Measurements from ENCODE around the gene CPT1C. TPM values are rescaled to one million over a fixed set of nuclear protein-coding genes. Genes with fewer than 3 reads are reported as not detected.
A peak's percentile ranks its signal among the peaks of the same experiment; 100 is the strongest.

Gene CPT1C
- total and polyA plus RNA-seq, 9 donors: 5.4 to 16.0 (median 11.1) TPM

DNA sequence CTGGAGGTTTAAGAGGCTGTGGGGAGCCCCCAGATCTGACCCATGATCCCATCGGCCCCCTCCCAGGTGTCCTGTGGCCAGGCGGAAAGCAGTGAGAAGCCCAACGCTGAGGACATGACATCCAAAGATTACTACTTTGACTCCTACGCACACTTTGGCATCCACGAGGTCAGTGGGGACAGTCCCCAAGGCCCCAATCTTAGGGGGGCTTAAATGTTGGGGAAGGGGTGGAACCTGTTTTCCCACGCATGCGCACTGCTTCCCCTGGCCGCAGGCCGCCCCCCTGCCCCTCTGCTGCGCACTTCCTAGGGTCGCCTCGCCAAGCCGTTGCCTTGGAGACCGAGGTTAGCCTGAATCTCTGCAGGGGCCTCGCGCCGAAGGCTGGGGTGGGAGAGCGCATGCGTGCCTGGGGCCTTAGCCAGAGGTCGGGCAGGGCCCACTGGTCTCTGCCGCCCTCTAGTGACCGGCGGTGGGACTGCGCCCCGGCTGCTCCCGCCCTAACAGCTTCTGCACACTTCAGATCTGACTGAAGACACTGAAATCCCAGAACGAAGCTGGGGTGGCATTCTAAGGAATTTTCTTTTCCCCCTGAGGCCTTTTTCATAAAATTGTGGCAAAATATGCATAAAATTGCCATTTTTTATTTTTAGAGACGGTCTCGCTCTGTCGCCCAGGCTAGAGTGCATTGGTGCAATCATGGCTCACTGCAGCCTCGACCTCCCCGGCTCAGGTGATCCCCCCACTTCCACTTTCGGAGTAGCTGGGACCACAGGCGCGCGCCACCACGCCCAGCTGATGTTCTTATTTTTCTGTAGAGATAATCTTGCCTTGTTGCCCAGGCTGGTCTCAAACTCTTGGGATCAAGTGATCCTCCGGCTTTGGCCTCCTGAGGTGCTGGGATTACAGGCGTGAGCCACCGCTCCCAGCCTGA is 10.2 kb upstream of the CPT1C start:
- H3K27me3 ChIP-seq (ENCODE audit: control insufficient read depth, insufficient read depth, low read length): no peaks in the 10 kb centered on the region
- peaks cover 42% of the 10 kb centered on the region for H3K4me1 ChIP-seq (ENCODE audit: control insufficient read depth, insufficient read depth, low read length)
- peaks cover 46% of the 10 kb centered on the region for H3K36me3 ChIP-seq (ENCODE audit: control insufficient read depth, insufficient read depth, low read length)
- H3K27ac ChIP-seq (ENCODE audit: low read length): peak overlapping the region; percentile 89
- peak overlapping the region; percentile 0 for H3K4me3 ChIP-seq (ENCODE audit: low read length)
- 25% methylated on average over 27 of the region's 40 CpGs for WGBS (ENCODE audit: insufficient coverage)
- H3K9me3 ChIP-seq (replicated peaks; ENCODE audit: control insufficient read depth, low read depth, low read length): no peaks in the 10 kb centered on the region
- DNase-seq: peak; percentile 95

DNA sequence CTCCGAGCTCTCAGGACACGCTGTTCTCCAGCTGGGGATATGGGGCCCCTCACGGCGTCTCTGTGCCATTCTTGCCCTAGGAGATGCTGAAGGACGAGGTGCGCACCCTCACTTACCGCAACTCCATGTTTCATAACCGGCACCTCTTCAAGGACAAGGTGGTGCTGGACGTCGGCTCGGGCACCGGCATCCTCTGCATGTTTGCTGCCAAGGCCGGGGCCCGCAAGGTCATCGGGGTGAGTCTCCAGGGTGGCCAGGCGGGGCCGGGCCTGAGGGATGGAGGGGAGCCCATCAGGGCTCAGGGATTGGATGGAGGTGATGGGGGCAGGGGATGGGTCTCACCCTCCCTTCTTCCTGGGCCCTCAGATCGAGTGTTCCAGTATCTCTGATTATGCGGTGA is 9.1 kb upstream of the CPT1C start:
- no peak for DNase-seq
- Histone ChIP-seq H3K4me3 (ENCODE audit: low read length) (no peak overlapping the region), H3K36me3 (ENCODE audit: control insufficient read depth, insufficient read depth, low read length) (peaks cover 55% of the 10 kb centered on the region), H3K9me3 (replicated peaks; ENCODE audit: control insufficient read depth, low read depth, low read length) (no peaks in the 10 kb centered on the region), H3K27me3 (ENCODE audit: control insufficient read depth, insufficient read depth, low read length) (no peaks in the 10 kb centered on the region), H3K27ac (ENCODE audit: low read length) (no peak overlapping the region), H3K4me1 (ENCODE audit: control insufficient read depth, insufficient read depth, low read length) (peaks cover 45% of the 10 kb centered on the region)
- WGBS (ENCODE audit: insufficient coverage): 94% methylated on average over 13 of the region's 19 CpGs

DNA sequence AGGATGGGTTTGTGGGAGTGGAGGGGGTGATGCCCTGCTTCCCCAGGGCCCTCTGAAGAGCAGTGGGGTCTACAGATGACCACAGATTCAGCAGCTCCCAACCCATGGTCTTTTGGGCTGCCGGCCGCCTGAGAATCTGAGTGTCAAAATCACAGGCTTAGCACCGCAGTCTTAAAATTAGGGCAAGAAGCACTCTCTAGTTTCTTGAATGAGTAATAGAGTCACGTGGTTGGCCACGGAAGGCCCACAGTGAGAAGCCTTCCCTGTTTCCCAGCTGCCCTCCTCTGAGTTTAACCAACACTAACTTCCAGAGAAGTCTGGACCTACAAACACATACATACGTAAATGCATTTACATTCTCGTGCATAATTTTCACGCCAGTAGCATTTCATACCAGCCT is 8.6 kb upstream of the CPT1C start:
- DNase-seq: no peak
- H3K9me3 ChIP-seq (replicated peaks; ENCODE audit: control insufficient read depth, low read depth, low read length): no peaks in the 10 kb centered on the region
- no peaks in the 10 kb centered on the region for H3K27me3 ChIP-seq (ENCODE audit: control insufficient read depth, insufficient read depth, low read length)
- no peak overlapping the region for H3K4me3 ChIP-seq (ENCODE audit: low read length)
- peaks cover 50% of the 10 kb centered on the region for H3K4me1 ChIP-seq (ENCODE audit: control insufficient read depth, insufficient read depth, low read length)
- WGBS (ENCODE audit: insufficient coverage): 90% methylated on average over 3 of the region's 8 CpGs
- H3K27ac ChIP-seq (ENCODE audit: low read length): no peak overlapping the region
- peaks cover 60% of the 10 kb centered on the region for H3K36me3 ChIP-seq (ENCODE audit: control insufficient read depth, insufficient read depth, low read length)

DNA sequence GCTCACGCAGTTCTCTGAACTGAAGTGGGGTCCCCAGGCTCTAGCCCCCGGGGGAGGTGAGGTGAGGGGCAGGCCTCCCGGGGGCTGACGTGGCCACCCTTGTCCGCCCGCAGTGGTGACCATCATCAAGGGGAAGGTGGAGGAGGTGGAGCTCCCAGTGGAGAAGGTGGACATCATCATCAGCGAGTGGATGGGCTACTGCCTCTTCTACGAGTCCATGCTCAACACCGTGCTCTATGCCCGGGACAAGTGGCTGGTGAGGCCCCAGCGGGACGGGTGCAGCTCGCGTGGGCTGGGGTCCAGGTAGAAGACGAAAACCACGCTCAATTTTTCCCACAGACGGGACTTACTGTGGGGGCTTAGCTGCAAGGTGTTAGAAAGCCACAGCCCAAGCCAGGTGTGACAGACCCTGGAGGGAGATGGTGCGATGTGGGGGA is 7.1 kb upstream of the CPT1C start:
- DNase-seq: no peak
- peaks cover 70% of the 10 kb centered on the region for H3K36me3 ChIP-seq (ENCODE audit: control insufficient read depth, insufficient read depth, low read length)
- no peak overlapping the region for H3K27ac ChIP-seq (ENCODE audit: low read length)
- peaks cover 43% of the 10 kb centered on the region for H3K4me1 ChIP-seq (ENCODE audit: control insufficient read depth, insufficient read depth, low read length)
- WGBS (ENCODE audit: insufficient coverage): 88% methylated on average over 18 of the region's 18 CpGs
- no peaks in the 10 kb centered on the region for H3K9me3 ChIP-seq (replicated peaks; ENCODE audit: control insufficient read depth, low read depth, low read length)
- H3K27me3 ChIP-seq (ENCODE audit: control insufficient read depth, insufficient read depth, low read length): no peaks in the 10 kb centered on the region
- H3K4me3 ChIP-seq (ENCODE audit: low read length): no peak overlapping the region

DNA sequence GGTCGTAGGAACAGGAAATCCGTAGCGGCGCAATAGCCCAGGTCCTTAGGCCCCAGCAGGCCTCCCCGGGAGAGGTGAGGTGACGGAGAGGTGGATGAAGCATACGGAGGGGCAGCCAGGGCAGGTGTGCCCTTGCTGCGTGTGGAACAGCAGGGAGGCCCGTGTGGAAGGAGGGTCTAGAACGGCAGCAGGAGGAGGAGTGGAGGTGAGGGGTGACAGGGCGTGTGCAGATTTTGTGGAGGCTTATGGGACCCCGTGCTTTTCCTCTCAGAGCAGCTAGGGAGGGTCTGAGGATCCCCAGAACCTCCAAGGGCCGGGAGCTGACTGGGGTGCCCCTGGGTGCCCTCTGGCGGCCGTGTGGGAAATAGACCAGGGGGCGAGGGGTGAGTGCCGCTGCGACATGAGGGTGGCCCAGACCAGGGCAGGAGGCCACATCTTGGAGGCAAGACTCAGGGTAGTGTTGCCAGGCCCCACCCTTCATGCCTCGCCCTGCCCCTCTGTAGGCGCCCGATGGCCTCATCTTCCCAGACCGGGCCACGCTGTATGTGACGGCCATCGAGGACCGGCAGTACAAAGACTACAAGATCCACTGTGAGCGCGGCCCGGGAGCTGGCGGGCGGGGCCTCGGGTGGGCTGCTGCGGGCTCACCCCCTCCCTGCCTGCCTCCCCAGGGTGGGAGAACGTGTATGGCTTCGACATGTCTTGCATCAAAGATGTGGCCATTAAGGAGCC is 6.5 kb upstream of the CPT1C start:
- no peak for DNase-seq
- Histone ChIP-seq H3K27ac (ENCODE audit: low read length) (no peak overlapping the region), H3K4me3 (ENCODE audit: low read length) (no peak overlapping the region), H3K4me1 (ENCODE audit: control insufficient read depth, insufficient read depth, low read length) (peaks cover 43% of the 10 kb centered on the region), H3K9me3 (replicated peaks; ENCODE audit: control insufficient read depth, low read depth, low read length) (no peaks in the 10 kb centered on the region), H3K27me3 (ENCODE audit: control insufficient read depth, insufficient read depth, low read length) (peaks cover 5% of the 10 kb centered on the region), H3K36me3 (ENCODE audit: control insufficient read depth, insufficient read depth, low read length) (peaks cover 73% of the 10 kb centered on the region)
- 78% methylated on average over 34 of the region's 35 CpGs for WGBS (ENCODE audit: insufficient coverage)

DNA sequence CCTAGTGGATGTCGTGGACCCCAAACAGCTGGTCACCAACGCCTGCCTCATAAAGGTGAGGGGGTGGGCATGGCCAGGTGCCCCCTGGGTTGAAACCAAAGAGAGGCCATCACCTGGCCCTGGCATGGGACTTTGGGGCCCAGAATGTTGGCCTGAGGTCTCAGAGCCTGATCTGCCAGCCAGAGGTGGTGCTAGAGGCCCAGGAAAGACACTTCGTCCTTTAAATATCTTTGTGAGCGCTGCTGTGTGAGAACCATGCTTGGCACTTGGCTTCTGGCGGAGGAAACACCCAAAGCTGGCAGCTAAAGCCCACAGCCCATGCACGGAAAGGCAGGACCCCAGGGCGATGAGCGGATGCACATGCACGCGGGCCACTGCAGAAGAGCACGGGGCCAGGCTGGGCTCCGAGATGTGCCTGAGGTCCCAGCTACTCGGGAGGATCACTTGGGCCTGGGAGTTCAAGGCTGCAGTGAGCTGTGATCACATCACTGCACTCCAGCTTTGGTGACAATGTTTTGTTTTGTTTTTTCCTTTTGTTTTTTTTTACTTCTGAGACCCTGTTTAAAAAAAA is 5.8 kb upstream of the CPT1C start:
- Histone ChIP-seq H3K4me3 (ENCODE audit: low read length) (no peak overlapping the region), H3K27ac (ENCODE audit: low read length) (no peak overlapping the region), H3K27me3 (ENCODE audit: control insufficient read depth, insufficient read depth, low read length) (peaks cover 12% of the 10 kb centered on the region), H3K36me3 (ENCODE audit: control insufficient read depth, insufficient read depth, low read length) (peaks cover 73% of the 10 kb centered on the region), H3K9me3 (replicated peaks; ENCODE audit: control insufficient read depth, low read depth, low read length) (no peaks in the 10 kb centered on the region), H3K4me1 (ENCODE audit: control insufficient read depth, insufficient read depth, low read length) (peaks cover 43% of the 10 kb centered on the region)
- WGBS (ENCODE audit: insufficient coverage): 87% methylated on average over 13 of the region's 13 CpGs
- no peak for DNase-seq

DNA sequence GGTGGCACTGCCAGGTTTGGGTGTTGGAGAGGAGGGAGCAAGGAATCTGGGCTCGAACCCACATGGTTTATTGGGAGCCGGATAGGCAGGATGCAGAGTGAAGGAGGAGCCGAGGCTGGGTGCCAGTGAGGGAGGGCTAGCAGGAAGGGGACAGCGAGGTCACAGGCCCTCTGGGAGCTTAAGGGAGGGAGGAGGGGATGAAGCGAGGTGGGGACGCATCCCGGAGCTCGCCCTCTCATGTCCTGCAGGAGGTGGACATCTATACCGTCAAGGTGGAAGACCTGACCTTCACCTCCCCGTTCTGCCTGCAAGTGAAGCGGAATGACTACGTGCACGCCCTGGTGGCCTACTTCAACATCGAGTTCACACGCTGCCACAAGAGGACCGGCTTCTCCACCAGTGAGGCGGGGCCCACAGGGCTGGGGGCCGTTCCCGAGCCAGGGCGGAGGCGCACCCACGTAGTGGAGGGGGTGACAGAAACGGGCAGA is 5.0 kb upstream of the CPT1C start:
- Histone ChIP-seq H3K9me3 (replicated peaks; ENCODE audit: control insufficient read depth, low read depth, low read length) (no peaks in the 10 kb centered on the region), H3K4me3 (ENCODE audit: low read length) (no peak overlapping the region), H3K27ac (ENCODE audit: low read length) (peak overlapping the region; percentile 47), H3K36me3 (ENCODE audit: control insufficient read depth, insufficient read depth, low read length) (peaks cover 71% of the 10 kb centered on the region), H3K4me1 (ENCODE audit: control insufficient read depth, insufficient read depth, low read length) (peaks cover 43% of the 10 kb centered on the region), H3K27me3 (ENCODE audit: control insufficient read depth, insufficient read depth, low read length) (peaks cover 20% of the 10 kb centered on the region)
- WGBS (ENCODE audit: insufficient coverage): 68% methylated on average over 23 of the region's 23 CpGs
- no peak for DNase-seq

DNA sequence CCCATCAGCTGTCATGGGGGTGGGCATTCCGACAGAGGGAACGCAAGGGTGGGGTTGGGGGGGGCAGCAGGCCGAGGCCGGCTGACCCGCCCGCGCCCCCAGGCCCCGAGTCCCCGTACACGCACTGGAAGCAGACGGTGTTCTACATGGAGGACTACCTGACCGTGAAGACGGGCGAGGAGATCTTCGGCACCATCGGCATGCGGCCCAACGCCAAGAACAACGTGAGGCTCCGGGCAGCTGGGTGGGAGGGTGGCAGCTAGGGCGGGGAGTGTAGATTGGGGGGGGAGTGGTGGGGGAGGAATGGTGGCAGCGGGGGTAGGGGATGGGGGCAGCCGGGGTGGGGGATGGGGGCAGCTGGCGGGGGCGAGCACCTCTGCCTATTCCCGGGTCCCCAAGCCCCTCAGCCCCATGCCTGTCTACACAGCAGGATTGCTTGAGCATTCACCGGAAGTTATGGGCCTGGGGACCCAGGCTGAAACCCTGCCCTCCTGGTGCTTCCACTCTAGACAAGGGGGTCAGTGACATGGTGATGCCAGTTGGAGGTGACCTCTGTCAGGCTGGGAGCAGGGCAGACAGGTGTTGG is 4.3 kb upstream of the CPT1C start:
- Histone ChIP-seq H3K27me3 (ENCODE audit: control insufficient read depth, insufficient read depth, low read length) (peaks cover 26% of the 10 kb centered on the region), H3K4me3 (ENCODE audit: low read length) (no peak overlapping the region), H3K27ac (ENCODE audit: low read length) (peak overlapping the region; percentile 82), H3K36me3 (ENCODE audit: control insufficient read depth, insufficient read depth, low read length) (peaks cover 64% of the 10 kb centered on the region), H3K9me3 (replicated peaks; ENCODE audit: control insufficient read depth, low read depth, low read length) (no peaks in the 10 kb centered on the region), H3K4me1 (ENCODE audit: control insufficient read depth, insufficient read depth, low read length) (peaks cover 47% of the 10 kb centered on the region)
- DNase-seq: no peak
- WGBS (ENCODE audit: insufficient coverage): 85% methylated on average over 12 of the region's 27 CpGs

DNA sequence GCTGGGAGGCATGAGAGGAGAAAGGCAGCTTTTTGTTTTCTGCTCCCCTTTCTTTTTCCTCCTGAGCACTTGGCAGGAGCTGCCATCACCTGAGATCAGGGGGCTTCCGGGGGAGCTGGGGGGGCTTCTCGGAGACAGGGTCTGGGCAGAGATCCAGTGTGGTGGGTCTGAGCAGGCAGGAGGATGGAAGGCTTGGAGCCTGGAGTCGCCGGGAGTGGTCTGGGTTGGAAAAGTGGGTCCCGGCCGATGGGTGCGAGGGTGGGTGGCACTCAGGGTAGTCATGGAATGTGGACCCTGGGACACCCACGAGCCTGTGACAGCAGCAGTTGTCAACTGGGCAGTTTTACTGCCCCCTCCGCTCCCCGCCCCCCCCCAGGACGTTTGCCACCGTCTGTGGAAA is 3.8 kb upstream of the CPT1C start:
- Histone ChIP-seq H3K36me3 (ENCODE audit: control insufficient read depth, insufficient read depth, low read length) (peaks cover 58% of the 10 kb centered on the region), H3K27ac (ENCODE audit: low read length) (peak overlapping the region; percentile 82), H3K9me3 (replicated peaks; ENCODE audit: control insufficient read depth, low read depth, low read length) (no peaks in the 10 kb centered on the region), H3K27me3 (ENCODE audit: control insufficient read depth, insufficient read depth, low read length) (peaks cover 27% of the 10 kb centered on the region), H3K4me3 (ENCODE audit: low read length) (no peak overlapping the region), H3K4me1 (ENCODE audit: control insufficient read depth, insufficient read depth, low read length) (peaks cover 50% of the 10 kb centered on the region)
- WGBS (ENCODE audit: insufficient coverage): 70% methylated on average over 8 of the region's 12 CpGs
- DNase-seq: no peak
